GM19238 (cell line): Measurements from ENCODE around the gene EPM2A.
"Not testable (repeated sequence)": the region's sequence is repeated elsewhere in the genome, so short reads cannot be mapped to it uniquely, and the experiment has no call there.

Experiments
- DNase-seq: peaks from one replicate; pipeline ENCODE4 v3.0.0; 2011; ENCODE audit warnings: low spot score; ENCODE audit not compliant: insufficient read length

The EPM2A gene

DNA sequence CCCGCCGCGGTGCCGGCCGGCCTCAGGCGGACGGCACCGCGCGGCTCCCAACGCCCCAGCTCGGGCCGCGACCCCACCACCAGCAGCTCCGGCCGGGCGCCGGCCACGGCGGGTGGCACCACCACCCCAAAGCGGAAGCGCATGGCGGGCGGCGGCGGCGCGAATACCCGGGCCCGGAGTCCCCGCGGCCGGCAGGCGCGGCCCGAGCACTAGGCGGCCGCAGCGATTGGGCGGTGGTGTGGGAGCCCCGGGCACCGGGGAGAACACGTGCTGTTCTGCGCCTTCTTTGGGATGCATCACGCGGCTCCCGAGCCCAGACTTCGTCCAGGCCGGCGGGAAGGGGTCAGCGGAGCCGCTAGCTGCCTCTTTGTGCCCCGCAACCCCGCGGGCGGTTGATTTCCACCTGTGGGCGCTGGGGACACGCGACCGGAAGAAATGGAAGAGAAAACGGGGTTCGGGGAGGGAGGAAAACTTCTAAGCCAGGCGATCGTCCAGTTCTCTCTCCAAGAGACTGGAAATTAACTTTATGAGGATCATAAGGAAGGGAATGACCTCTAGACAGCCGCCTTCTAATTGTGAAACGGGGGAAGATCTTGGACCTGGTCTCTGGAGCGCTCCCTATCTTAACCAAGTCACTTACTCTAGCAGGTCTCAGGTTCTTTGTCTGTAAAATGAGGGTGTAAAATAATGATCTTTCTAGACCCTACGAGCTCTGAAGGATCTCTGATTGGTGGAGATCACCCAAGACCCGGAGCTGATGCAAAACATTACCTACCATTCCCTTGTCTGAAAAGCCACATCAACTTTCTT lies at the start of gene EPM2A:
Gene EPM2A (minus strand): TSS at position 165 of the 810 bp plus-strand sequence. CDS start 22 bp downstream, at position 143.
- peak; percentile 53 for DNase-seq

DNA sequence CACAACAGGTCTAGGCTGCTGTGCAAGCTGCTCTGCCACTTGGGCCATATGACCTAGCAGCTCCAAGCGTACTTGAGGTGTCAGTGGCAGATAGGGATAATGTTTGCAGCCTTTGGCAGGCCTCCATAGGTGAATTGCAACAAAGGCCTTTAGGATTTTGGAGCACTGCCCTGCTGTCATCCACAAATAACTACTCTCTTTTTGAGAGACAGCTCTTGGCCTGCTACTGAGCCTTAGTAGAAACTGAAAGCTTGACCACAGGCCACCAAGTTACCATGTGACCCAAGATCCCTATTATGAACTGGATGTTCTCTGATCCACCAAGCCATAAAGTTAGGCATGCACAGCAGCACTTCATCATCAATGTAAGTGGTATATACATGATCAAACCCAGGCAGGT lies 49.4 kb upstream of the EPM2A start:
- DNase-seq: no peak

GRCh38 chr6:145783796-145784195 lies 48.5 kb upstream of the EPM2A start:
- no peak for DNase-seq

DNA sequence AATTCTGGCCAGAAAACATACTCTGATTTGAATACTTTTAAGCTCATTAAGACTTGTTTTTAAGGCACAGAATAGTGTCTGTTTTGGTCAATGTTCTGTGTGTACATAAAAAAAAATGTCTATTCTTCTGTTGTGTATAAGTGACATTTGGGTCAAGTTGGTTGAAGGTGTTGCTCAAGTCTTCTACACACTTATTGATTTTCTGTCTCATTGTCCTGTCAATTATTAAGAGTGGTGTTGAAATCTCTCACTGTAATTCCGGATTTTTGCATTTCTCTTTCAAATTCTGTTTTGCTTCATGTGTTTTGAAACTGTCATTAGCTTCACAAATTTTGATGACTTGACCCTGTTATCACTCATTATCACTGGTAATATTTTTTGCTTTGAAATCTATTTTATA lies 37.5 kb upstream of the EPM2A start:
- no peak for DNase-seq

- no peak for DNase-seq
Measured at GRCh38 chr6:145765449-145765848, 30.1 kb upstream of the EPM2A start.

GRCh38 chr6:145763742-145764141 lies 28.4 kb upstream of the EPM2A start:
- no peak for DNase-seq

- DNase-seq: no peak
Measured at GRCh38 chr6:145761584-145761983, 26.3 kb upstream of the EPM2A start.

DNA sequence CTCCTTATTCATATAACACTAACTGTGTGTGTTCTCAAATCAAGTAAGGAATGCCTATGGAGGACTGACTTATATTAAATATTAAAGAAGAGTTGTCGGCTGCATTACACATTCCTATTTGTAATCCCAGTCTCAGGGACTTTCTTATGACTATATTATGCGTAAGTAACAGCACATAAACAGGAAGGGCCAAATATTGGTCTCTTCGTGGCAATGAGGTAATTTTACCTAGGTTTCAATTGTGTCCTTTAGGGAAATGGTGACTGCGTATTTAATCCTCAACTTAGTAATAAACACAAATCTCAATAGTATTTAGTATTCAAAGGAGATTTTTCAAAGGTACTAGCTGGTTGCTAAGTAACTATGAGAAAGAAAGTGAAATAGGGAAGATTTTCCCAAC lies 22.8 kb upstream of the EPM2A start:
- DNase-seq: no peak

DNA sequence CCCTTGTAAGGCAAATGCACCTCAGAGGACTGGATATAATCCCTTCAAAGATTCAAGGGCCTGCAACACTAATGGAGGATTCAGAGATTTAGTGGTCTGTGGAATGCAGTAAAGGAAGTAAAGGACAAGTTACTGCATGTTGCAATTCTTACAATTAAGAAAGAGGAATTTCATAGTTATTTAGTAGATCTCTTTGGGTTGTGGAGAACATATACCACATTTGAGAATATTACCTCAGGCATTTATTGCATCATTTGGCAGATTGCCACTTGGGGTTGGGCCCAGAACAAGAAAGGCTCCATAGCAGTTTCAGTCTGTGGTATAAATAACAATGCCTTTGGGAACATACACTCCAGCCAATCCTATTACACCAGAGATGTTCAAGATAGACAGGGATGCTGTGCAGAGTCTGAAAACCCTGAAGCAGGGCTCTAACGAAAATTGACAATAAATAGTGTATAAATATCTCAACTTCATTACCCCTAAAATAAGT lies 20.9 kb upstream of the EPM2A start:
- no peak for DNase-seq

GRCh38 chr6:145755682-145756081 lies 20.4 kb upstream of the EPM2A start:
- no peak for DNase-seq

- DNase-seq: no peak
Measured at GRCh38 chr6:145752638-145753037, 17.3 kb upstream of the EPM2A start.

DNA sequence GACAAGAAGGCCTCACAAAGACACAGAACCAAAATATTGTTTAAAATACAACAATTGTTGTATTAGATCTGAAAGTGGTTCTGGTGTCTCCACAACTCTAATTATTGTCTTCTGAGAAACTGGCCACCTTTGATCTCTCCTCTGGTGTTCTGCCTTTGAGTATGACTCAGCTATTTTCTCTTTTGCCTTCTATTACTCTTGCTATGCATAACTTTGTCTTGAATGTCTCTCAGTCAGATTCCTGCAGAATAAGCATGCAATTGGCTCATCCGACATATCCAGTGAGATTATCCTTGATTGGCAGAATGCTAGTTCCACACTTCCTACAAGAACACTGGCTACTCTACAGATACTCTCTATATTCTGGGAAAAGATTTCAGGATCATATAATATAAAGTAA lies 14.3 kb upstream of the EPM2A start:
- no peak for DNase-seq

DNA sequence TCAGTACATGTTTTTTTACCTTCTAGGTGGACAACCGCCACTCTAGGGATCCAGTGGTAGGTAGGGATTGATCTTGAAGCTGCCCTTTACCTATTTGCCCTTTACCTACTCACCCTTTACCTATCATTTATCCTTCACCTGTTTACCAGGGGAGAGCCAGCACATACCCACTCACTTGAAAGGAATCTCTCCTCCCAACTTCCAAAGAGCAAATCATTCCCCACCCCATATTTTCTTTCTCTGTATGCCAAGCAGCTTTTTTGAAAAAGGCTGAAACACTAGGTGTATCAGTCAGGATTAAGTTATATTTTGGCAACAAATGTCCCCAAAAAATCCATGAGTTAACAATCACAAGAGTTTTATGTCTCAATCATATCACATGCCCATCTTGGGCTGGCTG lies 10.5 kb upstream of the EPM2A start:
- DNase-seq: no peak

DNA sequence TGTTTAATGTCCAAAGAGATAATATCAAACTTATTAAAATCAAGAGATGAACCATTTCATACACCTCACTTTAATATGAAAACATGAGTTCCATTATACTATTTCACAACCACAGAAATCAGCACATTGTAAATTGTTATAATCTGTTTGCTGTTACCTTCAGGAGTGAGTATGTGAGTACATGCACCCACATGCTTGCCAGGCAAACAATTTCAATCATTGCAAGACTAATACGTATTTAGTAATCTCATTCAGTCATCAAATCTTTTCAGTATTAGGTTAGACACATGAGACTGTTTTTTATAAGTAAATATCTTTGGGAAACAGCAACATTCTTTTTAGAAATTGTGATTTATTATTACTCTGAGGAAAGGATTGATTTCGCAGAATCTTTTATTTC lies 9.3 kb upstream of the EPM2A start:
- no peak for DNase-seq

GRCh38 chr6:145743332-145743731 lies 8.0 kb upstream of the EPM2A start:
- DNase-seq: no peak

DNA sequence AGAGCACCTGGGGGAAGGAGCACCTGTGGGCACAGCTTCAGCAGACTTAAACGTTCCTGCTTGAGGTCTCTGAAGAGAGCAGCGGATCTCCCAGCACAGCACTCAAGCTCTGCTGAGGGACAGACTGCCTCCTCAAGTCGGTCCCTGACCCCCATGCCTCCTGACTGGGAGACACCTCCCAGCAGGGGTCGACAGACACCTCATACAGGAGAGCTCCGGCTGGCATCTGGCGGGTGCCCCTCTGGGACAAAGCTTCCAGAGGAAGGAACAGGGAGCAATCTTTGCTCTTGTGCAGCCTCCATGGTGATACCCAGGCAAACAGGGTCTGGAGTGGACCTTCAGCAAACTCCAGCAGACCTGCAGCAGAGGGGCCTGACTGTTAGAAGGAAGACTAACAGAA lies 7.2 kb upstream of the EPM2A start:
- DNase-seq: not testable (repeated sequence)

- not testable (repeated sequence) for DNase-seq
Measured at GRCh38 chr6:145739685-145740084, 4.4 kb upstream of the EPM2A start.

- DNase-seq: no peak
Measured at GRCh38 chr6:145738265-145738664, 2.9 kb upstream of the EPM2A start.

DNA sequence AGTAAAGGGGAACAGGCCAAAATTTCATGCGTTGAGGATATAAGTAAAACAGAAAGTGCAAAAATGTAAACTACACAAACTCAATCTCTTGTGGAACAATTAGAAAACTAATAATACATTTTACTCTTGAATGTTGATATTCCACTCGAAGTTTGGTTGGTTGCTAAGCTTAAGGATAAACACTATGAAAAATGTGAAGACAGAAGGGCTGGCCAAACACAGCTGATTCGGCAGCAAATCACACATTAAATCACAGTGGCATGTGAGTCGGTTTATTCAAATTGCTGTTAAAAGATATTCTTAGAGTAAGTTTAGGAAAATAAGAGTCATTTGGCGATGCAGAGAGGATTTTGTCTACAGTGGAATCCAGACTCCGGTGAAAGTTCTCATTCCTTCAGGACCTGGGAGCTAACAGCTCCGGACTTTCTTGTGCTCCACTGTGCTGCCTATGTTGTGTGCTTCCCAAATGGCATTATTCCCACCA lies 1.4 kb upstream of the EPM2A start:
- DNase-seq: no peak

DNA sequence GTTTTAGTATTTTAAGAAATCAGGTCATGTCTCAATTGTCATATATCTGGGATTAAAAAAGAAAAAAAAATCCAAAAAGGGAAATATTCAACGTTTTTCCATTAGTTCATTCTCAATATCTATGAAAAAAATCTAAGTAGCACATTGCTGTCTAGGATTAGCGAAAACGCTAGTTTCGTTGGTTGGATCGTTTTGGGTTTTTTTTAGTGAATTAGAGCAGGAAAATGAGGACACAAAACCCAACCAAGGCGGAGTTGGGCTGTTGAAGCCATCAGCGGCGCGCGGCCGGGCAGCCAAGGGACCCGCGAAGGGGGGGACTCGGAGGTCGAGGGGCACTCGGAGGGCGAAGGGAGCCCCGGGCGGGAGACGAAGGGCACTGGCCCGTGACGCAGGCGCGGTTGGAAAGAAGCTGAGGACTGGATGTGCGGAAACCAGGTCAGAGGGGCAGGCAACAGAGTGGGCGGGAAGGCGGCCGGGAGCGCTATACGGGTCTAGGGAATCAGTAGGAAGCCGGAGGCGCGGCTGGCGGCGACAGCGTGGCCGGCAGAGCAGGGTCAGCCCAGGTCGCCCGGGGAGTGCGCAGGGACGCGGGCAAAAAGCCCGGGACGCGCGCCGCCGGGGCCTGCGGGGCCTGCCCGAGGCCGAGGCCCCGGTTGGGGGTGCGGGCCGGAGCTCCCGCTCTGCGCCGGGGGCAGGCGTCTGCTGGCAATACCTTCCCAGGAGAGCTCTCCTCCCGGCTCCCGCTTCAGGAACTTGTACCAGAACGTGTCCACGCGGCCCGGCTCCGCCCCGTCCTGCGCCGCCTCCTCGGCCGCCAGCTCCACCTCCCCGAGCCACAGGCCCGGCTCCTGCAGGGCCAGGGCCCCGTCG lies 599 bp downstream of the EPM2A start:
- DNase-seq: peak; percentile 56

GRCh38 chr6:145733810-145734209 lies 1.5 kb downstream of the EPM2A start:
- DNase-seq: no peak

DNA sequence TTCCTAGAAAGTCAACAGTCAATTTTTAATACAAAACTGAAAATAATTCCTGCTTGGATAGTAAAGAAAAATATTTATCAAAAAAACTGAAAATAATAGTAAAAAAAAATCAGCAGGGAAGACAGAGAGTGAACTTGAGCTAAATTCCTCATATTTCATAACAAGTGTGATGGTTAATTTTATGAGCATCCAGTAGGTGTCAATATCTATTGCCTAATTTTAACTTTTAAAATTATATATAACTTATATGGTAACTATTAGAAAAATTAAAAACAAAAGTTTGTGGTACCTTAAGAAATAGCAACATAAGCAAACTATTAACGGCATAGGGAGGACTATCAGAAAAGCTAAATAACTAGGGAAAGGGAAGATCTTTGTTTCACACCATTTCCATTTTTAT lies 2.1 kb downstream of the EPM2A start:
- DNase-seq: no peak
